RKO (cell line): ENCODE data around the gene FOXP4.

Source experiments
- DNase-seq: peaks from one replicate; pipeline ENCODE4 v3.0.0-alpha.2; 2016; ENCODE audit warnings: low spot score

The FOXP4 gene

GRCh38 chr6:41630069-41630468 lies 83.9 kb downstream of the FOXP4 start:
- no peak for DNase-seq

GRCh38 chr6:41630946-41631345 lies 84.8 kb downstream of the FOXP4 start:
- no peak for DNase-seq

GRCh38 chr6:41633056-41633634 lies 87.0 kb downstream of the FOXP4 start:
- DNase-seq: no peak

- DNase-seq: no peak
Measured at GRCh38 chr6:41634657-41635056, 88.5 kb downstream of the FOXP4 start.

GRCh38 chr6:41635365-41635764 lies 89.2 kb downstream of the FOXP4 start:
- no peak for DNase-seq

GRCh38 chr6:41636833-41637193 lies 90.6 kb downstream of the FOXP4 start:
- DNase-seq: peak; percentile 71

- peak; percentile 41 for DNase-seq
Measured at GRCh38 chr6:41637194-41638001, 91.2 kb downstream of the FOXP4 start.

- no peak for DNase-seq
Measured at GRCh38 chr6:41638002-41638934, 92.1 kb downstream of the FOXP4 start, which contains the start of gene MDFI. TSS of gene MDFI (plus strand) at chr6:41638468. CDS start at chr6:41638750, 282 bp downstream.

GRCh38 chr6:41638935-41639808 lies 93.0 kb downstream of the FOXP4 start:
- no peak for DNase-seq

GRCh38 chr6:41639809-41640371 lies 93.7 kb downstream of the FOXP4 start:
- no peak for DNase-seq

GRCh38 chr6:41640426-41640825 lies 94.2 kb downstream of the FOXP4 start:
- DNase-seq: no peak

GRCh38 chr6:41641352-41641925 lies 95.3 kb downstream of the FOXP4 start:
- DNase-seq: no peak

- DNase-seq: no peak
Measured at GRCh38 chr6:41642090-41642959, 96.1 kb downstream of the FOXP4 start.

GRCh38 chr6:41642960-41643898 lies 97.0 kb downstream of the FOXP4 start:
- DNase-seq: no peak

GRCh38 chr6:41643899-41644269 lies 97.7 kb downstream of the FOXP4 start:
- DNase-seq: no peak

GRCh38 chr6:41644297-41644879 lies 98.2 kb downstream of the FOXP4 start:
- no peak for DNase-seq

- DNase-seq: no peak
Measured at GRCh38 chr6:41645007-41645618, 98.9 kb downstream of the FOXP4 start.
